NCI-H2196 treated with DMSO at 0.1 percent for 48 hours (cell line): Measurements from ENCODE around the gene GIGYF1.

Source experiments
- DNase-seq: peaks from one replicate; lab custom pipeline; 2025; ENCODE audit not compliant: unreplicated experiment; lab: John Stamatoyannopoulos, UW

The GIGYF1 gene

GRCh38 chr7:100632951-100633717, 60.9 kb downstream of the GIGYF1 start:
- no peak for DNase-seq

DNA sequence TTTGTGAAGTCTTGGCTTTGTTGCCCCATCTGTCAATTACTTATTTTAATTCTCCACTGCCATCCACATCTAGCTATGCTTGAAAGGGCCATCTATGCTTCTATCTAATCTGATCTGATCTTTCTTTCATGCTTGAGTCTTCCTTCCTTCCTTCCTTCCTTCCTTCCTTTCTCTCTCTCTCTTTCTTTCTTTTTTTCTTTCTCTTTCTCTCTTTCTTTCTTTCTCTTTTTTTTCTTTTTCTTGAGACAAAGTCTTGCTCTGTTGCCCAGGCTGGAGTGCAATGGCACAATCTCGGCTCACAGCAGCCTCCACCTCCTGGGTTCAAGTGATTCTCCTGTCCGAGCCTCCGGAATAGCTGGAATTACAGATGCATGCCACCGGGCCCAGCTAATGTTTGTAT, 64.0 kb downstream of the GIGYF1 start:
- no peak for DNase-seq
